Fibroblast of skin of abdomen (primary cell): ENCODE data around the gene RUNDC1.

Experiments
- DNase-seq: peaks from one replicate; pipeline ENCODE4 v3.0.0-alpha.2; 2013

The RUNDC1 gene

GRCh38 chr17:43019418-43019817 is 39.1 kb downstream of the RUNDC1 start:
- DNase-seq: no peak

- DNase-seq: peak; percentile 26
Observed at GRCh38 chr17:43020030-43020621, 39.8 kb downstream of the RUNDC1 start.

GRCh38 chr17:43020789-43021740 is 40.7 kb downstream of the RUNDC1 start:
- peak; percentile 62 for DNase-seq

GRCh38 chr17:43021741-43022512 is 41.6 kb downstream of the RUNDC1 start, which contains the start of gene VAT1:
VAT1 (minus strand) TSS chr17:43022385; CDS start chr17:43022322, 63 bp downstream.
- peak; percentile 70 for DNase-seq

- DNase-seq: peak; percentile 95
Observed at GRCh38 chr17:43024407-43025289, 44.3 kb downstream of the RUNDC1 start, which contains the start of gene RND2. RND2 (plus strand) TSS chr17:43025231; CDS start chr17:43025348, 117 bp downstream.

- DNase-seq: no peak
Observed at GRCh38 chr17:43025290-43025657, 44.9 kb downstream of the RUNDC1 start.

- DNase-seq: no peak
Observed at GRCh38 chr17:43025766-43026537, 45.6 kb downstream of the RUNDC1 start.

- DNase-seq: no peak
Observed at GRCh38 chr17:43026595-43026994, 46.2 kb downstream of the RUNDC1 start.

GRCh38 chr17:43027091-43028032 is 47.0 kb downstream of the RUNDC1 start:
- no peak for DNase-seq

- DNase-seq: no peak
Observed at GRCh38 chr17:43028221-43028861, 48.0 kb downstream of the RUNDC1 start.

GRCh38 chr17:43030137-43030767 is 49.9 kb downstream of the RUNDC1 start:
- no peak for DNase-seq

GRCh38 chr17:43031666-43032065 is 51.3 kb downstream of the RUNDC1 start:
- no peak for DNase-seq

- DNase-seq: no peak
Observed at GRCh38 chr17:43033948-43034881, 53.9 kb downstream of the RUNDC1 start.

- DNase-seq: no peak
Observed at GRCh38 chr17:43034894-43035293, 54.5 kb downstream of the RUNDC1 start.

GRCh38 chr17:43039646-43040045 is 59.3 kb downstream of the RUNDC1 start:
- DNase-seq: no peak

GRCh38 chr17:43040655-43041054 is 60.3 kb downstream of the RUNDC1 start:
- DNase-seq: no peak

GRCh38 chr17:43042025-43042628 is 61.8 kb downstream of the RUNDC1 start:
- DNase-seq: no peak
